Measurements from ENCODE around the gene GSG1L. TPM values are rescaled to one million over a fixed set of nuclear protein-coding genes. Genes with fewer than 3 reads are reported as not detected.
A peak's percentile ranks its signal among the peaks of the same experiment; 100 is the strongest.

GSG1L gene
- total RNA-seq, 4 donors from 2014 or later = not detected

- Histone ChIP-seq H3K36me3 (no peaks in the 10 kb centered on the region), H3K4me3 (no peak overlapping the region), H3K9me3 (peaks cover 0 to 6% (median 0%) of the 10 kb centered on the region in 4 donors), H3K27ac (no peak overlapping the region), H3K27me3 (no peaks in the 10 kb centered on the region), H3K4me1 (no peaks in the 10 kb centered on the region)
- peak in 1 of 3 donors; percentile 25 for DNase-seq
- TF ChIP-seq POLR2A (IDR thresholded peaks at IDR 0.05) (no peak), CTCF (IDR thresholded peaks at IDR 0.05) (no peak)
Measured at GRCh38 chr16:27840311-27841060, 223.0 kb downstream of the GSG1L start.

GRCh38 chr16:27839419-27839818 lies 224.1 kb downstream of the GSG1L start:
- Histone ChIP-seq H3K4me1 (no peaks in the 10 kb centered on the region), H3K27ac (no peak overlapping the region), H3K4me3 (no peak overlapping the region), H3K9me3 (peaks cover 0 to 6% (median 0%) of the 10 kb centered on the region in 4 donors), H3K36me3 (no peaks in the 10 kb centered on the region), H3K27me3 (no peaks in the 10 kb centered on the region)
- TF ChIP-seq CTCF (IDR thresholded peaks at IDR 0.05) = no peak
- TF ChIP-seq POLR2A (IDR thresholded peaks at IDR 0.05) = no peak
- no peak for DNase-seq

DNA sequence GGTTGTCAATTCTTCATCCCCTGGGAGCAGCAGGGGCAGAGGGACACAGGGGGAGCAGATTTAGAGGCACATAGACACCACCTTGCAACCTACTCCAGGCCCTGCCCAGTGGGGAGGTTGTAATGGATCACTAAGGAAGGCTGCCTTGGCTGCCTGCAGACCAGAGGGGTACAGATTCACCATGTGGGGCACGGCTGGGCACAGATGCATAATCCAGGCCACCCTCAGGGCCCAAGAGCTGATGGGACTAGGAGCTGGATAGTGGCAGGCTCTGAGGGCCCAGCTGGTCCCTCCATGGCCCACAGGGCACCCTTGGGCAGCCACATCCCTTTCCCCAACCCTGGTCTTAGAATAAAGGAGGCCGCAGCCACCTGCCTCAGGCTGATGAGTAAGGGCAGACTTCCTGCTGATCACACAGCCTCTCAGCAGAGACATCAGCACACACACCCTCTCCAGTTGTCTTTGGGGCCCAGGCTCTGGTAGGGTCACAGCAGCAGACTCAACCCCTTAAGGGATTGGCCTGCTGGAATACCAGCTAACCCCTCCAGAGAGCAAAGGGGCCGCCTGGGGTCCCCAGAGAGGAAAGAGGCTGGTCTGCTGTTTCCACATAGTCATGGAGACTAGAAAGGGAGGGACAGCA lies 224.9 kb downstream of the GSG1L start:
- Histone ChIP-seq H3K36me3 (no peaks in the 10 kb centered on the region), H3K4me3 (no peak overlapping the region), H3K27me3 (no peaks in the 10 kb centered on the region), H3K9me3 (peaks cover 0 to 6% (median 0%) of the 10 kb centered on the region in 4 donors), H3K27ac (no peak overlapping the region), H3K4me1 (no peaks in the 10 kb centered on the region)
- TF ChIP-seq POLR2A (IDR thresholded peaks at IDR 0.05) (no peak), CTCF (IDR thresholded peaks at IDR 0.05) (no peak)
- peak in 1 of 3 donors; percentile 20 for DNase-seq

DNA sequence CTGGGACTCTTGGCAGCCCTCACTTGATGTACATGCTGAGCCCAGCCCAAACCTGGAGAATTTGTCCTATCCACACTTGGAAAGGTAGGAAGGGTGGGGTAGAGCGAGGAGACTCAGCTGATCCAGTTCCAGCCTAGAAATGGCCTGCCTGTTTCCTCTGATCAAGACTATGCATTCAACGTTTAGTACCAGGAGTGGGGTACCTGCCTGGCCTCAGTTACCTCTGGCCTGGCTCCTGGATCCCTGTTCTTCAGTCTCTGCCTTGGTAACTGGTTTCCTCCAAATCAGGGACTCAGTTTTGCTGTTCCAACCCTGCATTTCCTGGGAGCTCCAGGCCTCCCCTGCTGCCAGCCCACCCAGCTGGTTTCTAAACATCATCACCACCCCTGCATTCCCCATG lies 233.5 kb downstream of the GSG1L start:
- Histone ChIP-seq H3K4me3 (no peak overlapping the region), H3K27me3 (no peaks in the 10 kb centered on the region), H3K27ac (no peak overlapping the region), H3K4me1 (no peaks in the 10 kb centered on the region), H3K9me3 (no peaks in the 10 kb centered on the region), H3K36me3 (no peaks in the 10 kb centered on the region)
- peak in 1 of 3 donors; percentile 10 for DNase-seq
- TF ChIP-seq POLR2A (IDR thresholded peaks at IDR 0.05) (no peak), CTCF (IDR thresholded peaks at IDR 0.05) (no peak)

DNA sequence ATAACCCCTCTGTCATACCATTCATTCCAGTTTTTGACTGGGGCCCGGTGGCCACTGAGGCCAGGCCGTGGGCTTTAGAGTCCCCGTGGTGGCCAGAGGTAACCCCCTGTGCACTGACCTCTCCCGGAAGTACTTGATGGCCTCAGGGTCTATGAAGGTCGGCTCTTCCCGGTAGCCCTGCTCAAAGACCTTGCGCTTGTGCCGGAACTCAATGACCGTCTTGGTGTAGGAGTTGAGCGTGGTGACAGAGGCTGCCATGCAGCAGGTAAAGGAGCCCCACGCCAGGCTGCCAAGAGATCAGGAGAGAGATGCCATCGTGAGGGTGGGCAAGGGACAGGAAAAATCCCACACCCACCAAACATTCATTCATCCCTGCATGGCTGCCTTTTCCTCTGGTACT lies 234.8 kb downstream of the GSG1L start:
- H3K36me3 ChIP-seq = no peaks in the 10 kb centered on the region
- H3K9me3 ChIP-seq = no peaks in the 10 kb centered on the region
- no peaks in the 10 kb centered on the region for H3K4me1 ChIP-seq
- no peaks in the 10 kb centered on the region for H3K27me3 ChIP-seq
- no peak overlapping the region for H3K4me3 ChIP-seq
- TF ChIP-seq CTCF (IDR thresholded peaks at IDR 0.05) (no peak), POLR2A (IDR thresholded peaks at IDR 0.05) (no peak)
- no peak overlapping the region for H3K27ac ChIP-seq
- peak in 1 of 3 donors; percentile 8 for DNase-seq
